GM12891 (cell line): Measurements from ENCODE around the gene PTPRN2.

Experiments
- POLR2A ChIP-seq: IDR thresholded peaks from 2 replicates; pipeline ENCODE4 v1.6.1; 2011; ENCODE audit warnings: low read depth, low read length, control low read depth
- POLR2AphosphoS5 ChIP-seq: IDR thresholded peaks from 2 replicates; pipeline ENCODE4 v1.6.1; 2011; ENCODE audit warnings: low read depth, low read length, control low read depth
- SPI1 ChIP-seq: IDR thresholded peaks from 2 replicates; pipeline ENCODE4 v1.6.1; 2011; ENCODE audit warnings: low read depth, low read length, control low read depth
- TAF1 ChIP-seq: IDR thresholded peaks from 2 replicates; pipeline ENCODE4 v1.6.1; 2011; ENCODE audit warnings: low read depth, low read length, control low read depth

- no peak for TF ChIP-seq POLR2AphosphoS5
- no peak for TF ChIP-seq SPI1
- no peak for TF ChIP-seq POLR2A
- no peak for TF ChIP-seq TAF1
Measured at GRCh38 chr7:157797361-157797760, 790.3 kb downstream of the PTPRN2 start.
